GM18508 (cell line): ENCODE data around the gene JAKMIP1.

Experiments used
- ATAC-seq: cut with Tn5 transposase; IDR thresholded peaks from one replicate; pipeline ENCODE4 v1.9.1; 2021; ENCODE audit warnings: moderate number of reproducible peaks; ENCODE audit not compliant: insufficient read depth, unreplicated experiment

The JAKMIP1 gene

GRCh38 chr4:6123976-6124375 is 76.4 kb downstream of the JAKMIP1 start:
- no peak for ATAC-seq

GRCh38 chr4:6123541-6123940 is 76.8 kb downstream of the JAKMIP1 start:
- ATAC-seq: no peak

GRCh38 chr4:6123116-6123515 is 77.2 kb downstream of the JAKMIP1 start:
- ATAC-seq: no peak

- no peak for ATAC-seq
Measured at GRCh38 chr4:6122496-6122895, 77.9 kb downstream of the JAKMIP1 start.

- ATAC-seq: no peak
Measured at GRCh38 chr4:6121941-6122340, 78.4 kb downstream of the JAKMIP1 start.

- ATAC-seq: no peak
Measured at GRCh38 chr4:6121276-6121850, 79.0 kb downstream of the JAKMIP1 start.

GRCh38 chr4:6120361-6120760 is 80.0 kb downstream of the JAKMIP1 start:
- no peak for ATAC-seq

GRCh38 chr4:6119507-6120020 is 80.8 kb downstream of the JAKMIP1 start:
- ATAC-seq: no peak

- no peak for ATAC-seq
Measured at GRCh38 chr4:6118201-6118600, 82.1 kb downstream of the JAKMIP1 start.

GRCh38 chr4:6116696-6117285 is 83.6 kb downstream of the JAKMIP1 start:
- no peak for ATAC-seq

- ATAC-seq: no peak
Measured at GRCh38 chr4:6115746-6116586, 84.4 kb downstream of the JAKMIP1 start.

- no peak for ATAC-seq
Measured at GRCh38 chr4:6115342-6115741, 85.0 kb downstream of the JAKMIP1 start.

- ATAC-seq: no peak
Measured at GRCh38 chr4:6114601-6115000, 85.7 kb downstream of the JAKMIP1 start.

- ATAC-seq: no peak
Measured at GRCh38 chr4:6114181-6114580, 86.2 kb downstream of the JAKMIP1 start.

GRCh38 chr4:6113641-6114040 is 86.7 kb downstream of the JAKMIP1 start:
- no peak for ATAC-seq

- ATAC-seq: no peak
Measured at GRCh38 chr4:6112606-6113290, 87.6 kb downstream of the JAKMIP1 start.

GRCh38 chr4:6111354-6111960 is 88.9 kb downstream of the JAKMIP1 start:
- ATAC-seq: no peak

GRCh38 chr4:6110681-6111353 is 89.5 kb downstream of the JAKMIP1 start:
- ATAC-seq: no peak

GRCh38 chr4:6109842-6110560 is 90.3 kb downstream of the JAKMIP1 start:
- ATAC-seq: no peak
